ENCODE measurements around the gene DNAH14. TPM values are rescaled to one million over a fixed set of nuclear protein-coding genes. Genes with fewer than 3 reads are reported as not detected.

Gene DNAH14
- total and polyA plus RNA-seq, 2 of the 4 experiments (the other 2 are of a cell fraction) = 2.7 to 3.6 TPM

DNA sequence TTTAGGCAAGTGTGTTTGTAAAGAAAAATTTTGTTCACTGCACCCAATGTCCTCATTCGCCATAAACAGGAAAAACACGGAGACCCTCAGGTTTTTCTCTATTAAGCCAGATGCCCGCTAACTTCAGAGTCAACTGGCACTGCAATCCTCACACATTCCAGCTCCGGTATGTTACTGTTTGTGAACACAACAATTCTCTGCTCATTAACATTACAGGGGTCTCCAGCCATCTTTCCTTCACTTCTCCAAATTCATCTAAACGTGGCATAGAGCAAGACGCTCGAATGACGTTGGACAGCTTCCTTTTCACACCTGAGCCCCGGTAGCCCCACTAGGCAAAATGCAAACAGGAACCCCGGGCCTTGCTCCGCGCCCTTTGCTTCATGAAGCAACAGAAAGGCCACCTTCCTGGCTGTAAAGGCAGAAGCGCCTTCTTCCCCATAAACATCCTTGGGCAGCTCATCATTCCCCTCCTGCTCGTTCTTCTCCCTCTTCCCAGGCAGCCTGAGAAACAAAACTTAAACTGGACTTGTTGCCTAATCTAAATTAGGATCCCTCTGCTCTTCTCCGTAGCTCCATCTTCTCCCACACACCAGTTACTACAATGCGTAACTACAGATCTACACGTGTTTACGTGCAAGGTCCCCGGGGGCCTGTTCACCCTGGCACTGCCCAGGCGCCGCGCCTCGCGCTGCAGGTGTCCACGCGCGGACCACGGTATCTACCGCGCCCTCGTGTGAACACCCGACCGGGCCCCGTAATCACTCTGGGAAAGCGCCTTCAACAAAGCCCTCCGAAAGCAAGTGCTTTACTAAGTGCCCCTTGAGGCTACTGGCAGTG, 497.1 kb downstream of the DNAH14 start:
- Histone ChIP-seq H3K18ac (ENCODE audit: low read depth, low read length) (no peak overlapping the region), H3K56ac (ENCODE audit: extremely low read depth, insufficient read depth, low read length) (peak overlapping the region; percentile 44; the same call in 1 of the 2 replicates), H4K5ac (ENCODE audit: low read depth, low read length) (no peak overlapping the region), H3K36me3 (ENCODE audit: control insufficient read depth, insufficient read depth, low read length) (no peaks in the 10 kb centered on the region), H2BK120ac (ENCODE audit: low read depth, low read length) (peak overlapping the region; percentile 18; the same call in 1 of the 2 replicates), H3K4me1 (ENCODE audit: control insufficient read depth, insufficient read depth, low read length) (peaks cover 16% of the 10 kb centered on the region), H3K9ac (ENCODE audit: low read depth, low read length) (peak overlapping the region; percentile 70), H3K27ac (ENCODE audit: insufficient read depth, low read length) (peak overlapping the region; percentile 66), H4K91ac (ENCODE audit: insufficient read depth, low read depth, low read length) (no peak overlapping the region), H2AFZ (replicated peaks; ENCODE audit: low read length, poor library complexity) (peak overlapping the region; percentile 95), H3K4ac (ENCODE audit: low read depth, low read length) (peak overlapping the region; percentile 57), H3K9me3 (ENCODE audit: control insufficient read depth, insufficient read depth, low read length) (no peaks in the 10 kb centered on the region), H3K4me3 (ENCODE audit: insufficient read depth, low read depth, low read length) (peak overlapping the region; percentile 93), H4K20me1 (ENCODE audit: insufficient read depth, low read length) (peaks cover 31% of the 10 kb centered on the region; the same call in 1 of the 2 replicates), H2AK9ac (replicated peaks; ENCODE audit: low read depth, low read length, poor library complexity) (peak overlapping the region; percentile 84), H3K14ac (replicated peaks; ENCODE audit: low read depth, low read length) (peak overlapping the region; percentile 79), H3K79me1 (ENCODE audit: low read depth in 1 of 2, low read length in 2 of 2) (peaks cover 18 to 49% of the 10 kb centered on the region in 2 experiments), H3K4me2 (ENCODE audit: low read depth, low read length) (peak overlapping the region; percentile 80), H2BK5ac (ENCODE audit: low read depth, low read length, poor library complexity, severe bottlenecking) (no peak overlapping the region), H2BK15ac (ENCODE audit: low read depth, low read length) (no peak overlapping the region), H4K8ac (ENCODE audit: low read depth in 2 of 2, low read length in 2 of 2) (peak overlapping the region in 1 of 2 experiments; percentile 5; a peak in 1 of 4 replicates), H3K23ac (ENCODE audit: low read depth, low read length) (peak overlapping the region; percentile 86), H2AK5ac (ENCODE audit: low read depth, low read length) (peak overlapping the region; percentile 7; the same call in 1 of the 2 replicates), H3K27me3 (ENCODE audit: control insufficient read depth, insufficient read depth, low read length) (no peaks in the 10 kb centered on the region), H2BK20ac (ENCODE audit: low read depth, low read length) (no peak overlapping the region), H3K9me1 (ENCODE audit: insufficient read depth, low read length) (peaks cover 12% of the 10 kb centered on the region)
- BruUV-seq (replicated peaks) = TSS peak; percentile 23
- in situ Hi-C loops (cut with MboI; ENCODE audit: low sequenced_read_pairs) (no loop called here), intact Hi-C loops (cut with micrococcal nuclease) (no loop called here), dilution Hi-C loops (cut with HindIII; ENCODE audit: low sequenced_read_pairs, unreplicated experiment) (no loop called here)
- POLR2A ChIA-PET (ENCODE audit: unreplicated experiment) = no interaction called here
- DNase-seq (peak; percentile 27), ATAC-seq (ENCODE audit: low read depth) (no peak)
- CTCF ChIA-PET = interaction anchor here (0.6 kb wide), 1 partner anchor 868 kb away, joined by 4 read pairs; no protein-coding TSS in a partner anchor
- TF ChIP-seq CEBPB (IDR thresholded peaks at IDR 0.05; ENCODE audit: low read depth, low read length) (0 out of 2 replicates have a peak, but pooled peaks have one; percentile 2), BHLHE40 (IDR thresholded peaks at IDR 0.05; ENCODE audit: low read depth, low read length) (0 out of 2 replicates have a peak, but pooled peaks have one; percentile 18), MAZ (IDR thresholded peaks at IDR 0.05; ENCODE audit: borderline replicate concordance, low read depth, low read length) (no peak; the same call in 1 of the 2 replicates)
- TF ChIP-seq, protein P1, sequence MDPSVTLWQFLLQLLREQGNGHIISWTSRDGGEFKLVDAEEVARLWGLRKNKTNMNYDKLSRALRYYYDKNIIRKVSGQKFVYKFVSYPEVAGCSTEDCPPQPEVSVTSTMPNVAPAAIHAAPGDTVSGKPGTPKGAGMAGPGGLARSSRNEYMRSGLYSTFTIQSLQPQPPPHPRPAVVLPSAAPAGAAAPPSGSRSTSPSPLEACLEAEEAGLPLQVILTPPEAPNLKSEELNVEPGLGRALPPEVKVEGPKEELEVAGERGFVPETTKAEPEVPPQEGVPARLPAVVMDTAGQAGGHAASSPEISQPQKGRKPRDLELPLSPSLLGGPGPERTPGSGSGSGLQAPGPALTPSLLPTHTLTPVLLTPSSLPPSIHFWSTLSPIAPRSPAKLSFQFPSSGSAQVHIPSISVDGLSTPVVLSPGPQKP (IDR thresholded peaks at IDR 0.05; ENCODE audit: borderline replicate concordance, low read depth, low read length) = no peak
- WGBS, 2 experiments (ENCODE audit: extremely low coverage in 2 of 2, insufficient read length in 1 of 2) = 1% methylated on average over 26 of the region's 36 CpGs; no CpG with 5 or more reads in 1 of the 2 experiments

Data from IMR-90 (cell line).